ENCODE results near the gene HCN3.

DNA sequence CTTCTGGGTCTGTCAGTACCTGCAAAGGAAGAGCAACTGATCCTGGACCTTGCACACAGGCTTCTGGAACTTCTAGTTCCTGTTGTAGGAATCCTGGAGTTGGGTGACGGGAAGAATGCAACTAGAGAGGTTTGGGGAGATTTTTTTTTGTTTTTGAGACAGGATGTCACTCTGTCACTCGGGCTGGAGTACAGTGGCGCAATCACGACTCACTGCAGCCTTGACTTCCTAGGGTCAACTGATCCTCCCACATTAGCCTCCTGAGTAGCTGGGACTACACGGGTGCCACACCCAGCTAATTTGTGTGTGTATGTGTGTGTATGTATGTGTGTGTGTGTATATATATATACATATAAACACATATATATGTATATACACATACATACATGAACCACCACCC lies 40.8 kb upstream of the HCN3 start:
- TF ChIP-seq ZNF16 (tag by site-specific recombination; IDR thresholded peaks at IDR 0.05; ENCODE audit: low read depth): no peak
- no peak for TF ChIP-seq REST (tag by site-specific recombination; IDR thresholded peaks at IDR 0.05)

All from HEK293 (cell line).